Thyroid gland (tissue), 4 donors: ENCODE measurements around the gene ABCG8. TPM values are rescaled to one million over a fixed set of nuclear protein-coding genes. Genes with fewer than 3 reads are reported as not detected.

ENCODE experiments used
- DNase-seq, 2 donors: peaks; one replicate each; pipeline ENCODE4 v3.0.0-alpha.2; 2019
- H3K27ac ChIP-seq, 3 donors: fragments of 200-600 bp; sonication (generic); 1 replicate in 2 of 3; 2 replicates in 1 of 3; pipeline ENCODE4 v1.5.1; 2016 to 2019; ENCODE audit warnings: mild to moderate bottlenecking in 1 of 3, moderate library complexity in 1 of 3
- H3K27me3 ChIP-seq: fragments of 200-600 bp; sonication (generic); one replicate; pipeline ENCODE4 v1.5.1; 2019
- H3K36me3 ChIP-seq, 2 donors: fragments of 200-600 bp; sonication (generic); one replicate each; pipeline ENCODE4 v1.5.1; 2016 to 2019
- H3K4me1 ChIP-seq, 2 donors: fragments of 200-600 bp; sonication (generic); one replicate each; pipeline ENCODE4 v1.5.1; 2017 to 2019
- H3K4me3 ChIP-seq, 3 donors: fragments of 200-600 bp; sonication (generic); replicated peaks in 1 of 3; 1 replicate in 2 of 3; 2 replicates in 1 of 3; pipeline ENCODE4 v1.5.1; 2016; ENCODE audit warnings: mild to moderate bottlenecking in 1 of 3
- H3K9me3 ChIP-seq: fragments of 200-600 bp; sonication (generic); one replicate; pipeline ENCODE4 v1.5.1; 2017
- CTCF ChIP-seq, 6 experiments: fragments of 200-600 bp in 3 of 6; fragments of 450-650 bp in 3 of 6; sonication (generic) in 3 of 6; IDR thresholded peaks; one replicate each; pipeline ENCODE4 v1.5.1; 2016 to 2019; ENCODE audit warnings: antibody characterized with exemption in 6 of 6, mild to moderate bottlenecking in 2 of 6, inconsistent platforms in 1 of 6, moderate library complexity in 1 of 6
- POLR2A ChIP-seq, 2 donors: fragments of 450-650 bp; IDR thresholded peaks; one replicate each; pipeline ENCODE4 v1.6.1; 2017; ENCODE audit warnings: antibody characterized with exemption in 2 of 2, mild to moderate bottlenecking in 2 of 2, moderate library complexity in 1 of 2
- WGBS, 2 donors: methylation state at CpG; one replicate each; pipeline ENCODE4 v1.1.5; 2017; 5-methylcytosine and 5-hydroxymethylcytosine counted together
- intact Hi-C: fragments of 100-400 bp; cut with DNase I; formaldehyde crosslinking; loops from one replicate; pipeline ENCODE4 v1.15.1; 2023
- total RNA-seq, 4 donors: library from RNA; depleted of rRNA; stranded (reverse); fragments of >200 nt; gene quantifications; one replicate each; pipeline ENCODE4 v1.2.3, GENCODE V29; 2016

The ABCG8 gene
- total RNA-seq, 4 donors from 2014 or later: not detected

- 69 to 89% methylated on average over 1 of the region's 1 CpG for WGBS, 2 donors
- H3K36me3 ChIP-seq: no peaks in the 10 kb centered on the region
- H3K4me1 ChIP-seq: no peaks in the 10 kb centered on the region
- no peak overlapping the region for H3K27ac ChIP-seq
- DNase-seq: no peak
- H3K4me3 ChIP-seq: no peak overlapping the region
- no peaks in the 10 kb centered on the region for H3K9me3 ChIP-seq
- H3K27me3 ChIP-seq: no peaks in the 10 kb centered on the region
- intact Hi-C loops: no loop called here
- TF ChIP-seq POLR2A (IDR thresholded peaks at IDR 0.05): no peak
- TF ChIP-seq CTCF (IDR thresholded peaks at IDR 0.05): no peak
These were observed 6.4 kb downstream of the ABCG8 start for GRCh38 chr2:43845181-43845580.

DNA sequence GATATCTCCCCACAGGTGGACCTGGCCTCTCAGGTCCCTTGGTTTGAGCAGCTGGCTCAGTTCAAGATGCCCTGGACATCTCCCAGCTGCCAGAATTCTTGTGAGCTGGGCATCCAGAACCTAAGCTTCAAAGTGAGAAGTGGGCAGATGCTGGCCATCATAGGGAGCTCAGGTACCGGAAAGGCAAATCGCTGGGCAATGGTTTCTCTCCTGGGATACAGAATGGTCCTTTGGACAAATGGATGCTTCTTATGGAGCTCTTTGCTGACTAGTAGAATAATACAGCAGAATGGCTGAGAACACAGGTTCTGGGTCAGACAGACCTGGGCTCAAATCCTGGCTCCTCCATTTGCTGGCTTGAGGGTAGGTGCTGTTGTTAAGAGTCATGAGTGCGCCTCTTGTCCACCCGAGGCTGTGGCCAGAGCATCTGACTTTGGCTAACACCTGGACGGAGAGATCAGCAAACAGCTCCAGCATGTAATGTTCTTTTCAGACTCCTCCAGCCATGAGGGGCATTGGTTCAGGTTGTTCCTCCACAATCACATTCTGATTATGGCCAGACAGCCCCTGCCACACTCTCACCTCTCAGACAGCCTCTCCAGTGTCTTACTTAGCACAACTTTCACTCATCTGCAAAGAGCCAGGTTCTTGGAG is 7.5 kb downstream of the ABCG8 start:
- intact Hi-C loops: no loop called here
- Histone ChIP-seq H3K4me3 (no peak overlapping the region), H3K36me3 (no peaks in the 10 kb centered on the region), H3K4me1 (no peaks in the 10 kb centered on the region), H3K27ac (no peak overlapping the region), H3K9me3 (no peaks in the 10 kb centered on the region), H3K27me3 (no peaks in the 10 kb centered on the region)
- WGBS, 2 donors: 95 to 100% methylated on average over 2 to 5 of the region's 5 CpGs
- no peak for TF ChIP-seq POLR2A (IDR thresholded peaks at IDR 0.05)
- no peak for TF ChIP-seq CTCF (IDR thresholded peaks at IDR 0.05)
- DNase-seq: no peak

DNA sequence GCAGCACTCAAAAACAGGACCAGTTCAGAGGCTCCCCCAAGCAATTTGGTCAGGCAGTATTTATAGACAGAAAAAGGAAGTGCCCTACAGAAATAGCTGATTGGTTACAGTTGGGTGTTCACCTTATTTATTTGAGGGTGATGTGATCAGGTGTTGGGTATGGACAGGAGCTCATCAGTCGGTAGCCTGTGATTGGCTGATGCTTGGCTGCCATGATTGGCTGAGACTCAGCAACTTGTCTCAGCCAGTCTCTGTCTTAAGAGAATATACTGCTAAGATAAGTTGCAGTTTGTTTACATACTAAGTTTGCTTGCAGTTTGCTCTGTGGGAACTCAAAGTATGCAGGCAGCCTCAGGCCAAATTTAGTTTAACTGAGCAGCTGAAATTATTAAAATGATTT is 9.4 kb downstream of the ABCG8 start:
- no peaks in the 10 kb centered on the region for H3K27me3 ChIP-seq
- WGBS, 2 donors: 69 to 71% methylated on average over 1 of the region's 1 CpG
- TF ChIP-seq CTCF (IDR thresholded peaks at IDR 0.05) (no peak), POLR2A (IDR thresholded peaks at IDR 0.05) (no peak)
- H3K4me1 ChIP-seq: no peaks in the 10 kb centered on the region
- no peaks in the 10 kb centered on the region for H3K9me3 ChIP-seq
- intact Hi-C loops: no loop called here
- DNase-seq: no peak
- no peaks in the 10 kb centered on the region for H3K36me3 ChIP-seq
- no peak overlapping the region for H3K27ac ChIP-seq
- no peak overlapping the region for H3K4me3 ChIP-seq

DNA sequence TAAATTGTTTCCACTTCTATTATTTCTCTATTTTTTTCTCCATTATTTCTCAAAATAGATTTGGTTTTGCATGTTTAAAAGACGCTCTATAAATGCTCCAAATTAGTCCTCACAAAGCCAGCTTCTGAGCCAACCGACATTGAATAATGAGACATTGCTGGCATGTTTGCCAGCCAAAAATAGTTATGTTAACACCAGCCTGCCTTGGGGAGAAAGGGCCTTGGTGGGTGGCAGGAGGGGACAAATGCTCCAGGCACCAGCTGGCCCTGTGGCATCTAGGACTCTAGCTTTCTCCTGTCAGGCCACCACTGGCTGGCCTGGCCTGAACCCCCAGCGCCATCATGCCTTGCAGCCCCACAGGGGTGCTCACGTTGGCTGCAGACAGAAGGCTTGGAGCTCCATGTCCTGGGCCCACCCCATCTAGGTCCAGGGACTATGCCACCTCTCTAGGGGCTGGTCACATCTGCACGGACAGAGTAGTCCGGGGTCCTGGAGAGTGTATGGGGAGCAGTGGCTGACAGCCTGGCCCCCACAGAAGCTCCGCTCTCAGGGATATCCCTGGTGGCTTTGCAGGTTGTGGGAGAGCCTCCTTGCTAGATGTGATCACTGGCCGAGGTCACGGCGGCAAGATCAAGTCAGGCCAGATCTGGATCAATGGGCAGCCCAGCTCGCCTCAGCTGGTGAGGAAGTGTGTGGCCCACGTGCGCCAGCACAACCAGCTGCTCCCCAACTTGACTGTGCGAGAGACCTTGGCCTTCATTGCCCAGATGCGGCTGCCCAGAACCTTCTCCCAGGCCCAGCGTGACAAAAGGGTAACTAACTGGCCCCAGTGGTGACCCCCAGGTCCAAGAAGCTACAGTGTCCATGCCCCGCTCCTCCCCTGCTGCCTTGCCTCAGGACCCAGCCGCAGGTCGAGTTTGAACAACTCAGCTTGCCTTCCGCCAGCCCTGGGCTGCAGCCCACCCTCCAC is 12.5 kb downstream of the ABCG8 start:
- WGBS, 2 donors: 90 to 94% methylated on average over 14 to 20 of the region's 20 CpGs
- H3K4me3 ChIP-seq: no peak overlapping the region
- no peak overlapping the region for H3K27ac ChIP-seq
- no peaks in the 10 kb centered on the region for H3K9me3 ChIP-seq
- DNase-seq: no peak
- no peaks in the 10 kb centered on the region for H3K4me1 ChIP-seq
- no peaks in the 10 kb centered on the region for H3K36me3 ChIP-seq
- H3K27me3 ChIP-seq: no peaks in the 10 kb centered on the region
- intact Hi-C loops: no loop called here
- TF ChIP-seq CTCF (IDR thresholded peaks at IDR 0.05) (no peak), POLR2A (IDR thresholded peaks at IDR 0.05) (no peak)

DNA sequence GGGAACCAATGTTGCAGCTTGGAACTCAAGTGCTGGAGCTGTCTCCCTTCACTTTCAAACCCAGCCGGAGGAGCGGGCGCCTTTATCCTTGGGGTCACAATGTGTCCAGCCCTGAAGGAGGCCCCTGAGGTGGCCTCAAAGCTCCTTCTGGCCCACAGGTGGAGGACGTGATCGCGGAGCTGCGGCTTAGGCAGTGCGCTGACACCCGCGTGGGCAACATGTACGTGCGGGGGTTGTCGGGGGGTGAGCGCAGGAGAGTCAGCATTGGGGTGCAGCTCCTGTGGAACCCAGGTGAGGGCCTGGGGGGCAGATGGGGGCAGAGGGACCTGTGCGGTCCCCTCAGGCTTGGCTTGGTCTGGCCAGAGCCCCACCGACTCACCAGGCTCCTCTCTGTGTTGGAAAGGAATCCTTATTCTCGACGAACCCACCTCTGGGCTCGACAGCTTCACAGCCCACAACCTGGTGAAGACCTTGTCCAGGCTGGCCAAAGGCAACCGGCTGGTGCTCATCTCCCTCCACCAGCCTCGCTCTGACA is 13.5 kb downstream of the ABCG8 start:
- H3K4me3 ChIP-seq: no peak overlapping the region
- intact Hi-C loops: no loop called here
- no peaks in the 10 kb centered on the region for H3K36me3 ChIP-seq
- no peak for DNase-seq
- 93% methylated on average over 20 to 21 of the region's 21 CpGs for WGBS, 2 donors
- no peaks in the 10 kb centered on the region for H3K27me3 ChIP-seq
- H3K4me1 ChIP-seq: no peaks in the 10 kb centered on the region
- H3K27ac ChIP-seq: no peak overlapping the region
- TF ChIP-seq CTCF (IDR thresholded peaks at IDR 0.05): no peak
- TF ChIP-seq POLR2A (IDR thresholded peaks at IDR 0.05): no peak
- H3K9me3 ChIP-seq: no peaks in the 10 kb centered on the region
